ENCODE results near the gene WDR1.

WDR1 gene

GRCh38 chr4:10097906-10098779 is 18.5 kb downstream of the WDR1 start:
- no peak for DNase-seq

GRCh38 chr4:10096978-10097335 is 19.6 kb downstream of the WDR1 start:
- no peak for DNase-seq

- peak; percentile 70 for DNase-seq
Measured at GRCh38 chr4:10096201-10096977, 20.2 kb downstream of the WDR1 start.

- no peak for DNase-seq
Measured at GRCh38 chr4:10095296-10095991, 21.2 kb downstream of the WDR1 start.

GRCh38 chr4:10094841-10095240 is 21.8 kb downstream of the WDR1 start:
- no peak for DNase-seq

GRCh38 chr4:10093801-10094552 is 22.6 kb downstream of the WDR1 start:
- no peak for DNase-seq

GRCh38 chr4:10093271-10093621 is 23.4 kb downstream of the WDR1 start:
- DNase-seq: no peak

GRCh38 chr4:10092481-10093270 is 23.9 kb downstream of the WDR1 start:
- DNase-seq: no peak

- no peak for DNase-seq
Measured at GRCh38 chr4:10091531-10092181, 24.9 kb downstream of the WDR1 start.

- DNase-seq: no peak
Measured at GRCh38 chr4:10090467-10091250, 25.9 kb downstream of the WDR1 start.

GRCh38 chr4:10089346-10089745 is 27.3 kb downstream of the WDR1 start:
- DNase-seq: no peak

GRCh38 chr4:10088135-10089010 is 28.2 kb downstream of the WDR1 start:
- no peak for DNase-seq

- no peak for DNase-seq
Measured at GRCh38 chr4:10087152-10087791, 29.3 kb downstream of the WDR1 start.

- DNase-seq: no peak
Measured at GRCh38 chr4:10086506-10087120, 30.0 kb downstream of the WDR1 start.

- DNase-seq: no peak
Measured at GRCh38 chr4:10085828-10086505, 30.6 kb downstream of the WDR1 start.

- DNase-seq: no peak
Measured at GRCh38 chr4:10085386-10085785, 31.2 kb downstream of the WDR1 start.

- no peak for DNase-seq
Measured at GRCh38 chr4:10084651-10085358, 31.8 kb downstream of the WDR1 start.

All from activated T-cell treated with anti-CD3 and anti-CD28 coated beads for 4 hours (primary cell).